Endothelial cell of umbilical vein (primary cell): ENCODE measurements around the gene CD84. TPM values are rescaled to one million over a fixed set of nuclear protein-coding genes. Genes with fewer than 3 reads are reported as not detected.

Experiments used
- BruUV-seq: library from RNA; stranded (reverse); fragments of 400-500 nt; replicated peaks from 2 replicates; lab custom pipeline; 2021; lab: Mats Ljungman, UMichigan
- CTCF ChIA-PET: fragments of 300-600, 350-600 bp; sonication (Branson Sonifier 250); formaldehyde crosslinking; loops from one replicate; lab custom pipeline; 2021; ENCODE audit warnings: antibody characterized with exemption, inconsistent platforms; lab: Charles Lee
- POLR2A ChIA-PET: fragments of 300-600, 350-600 bp; sonication (Branson Sonifier 250); formaldehyde crosslinking; loops from one replicate; lab custom pipeline; 2021; ENCODE audit warnings: antibody characterized with exemption, inconsistent platforms; lab: Charles Lee
- DNase-seq: peaks from one replicate; pipeline ENCODE4 v3.0.0-alpha.2; 2011; ENCODE audit warnings: low read depth, low spot score
- FAIRE-seq: peaks from 2 replicates; lab custom pipeline; 2011; peaks lifted over from hg19 to GRCh38; lab: Jason Lieb, UNC
- H2AFZ ChIP-seq: 2 replicates; pipeline ENCODE4 v1.6.0; 2012; ENCODE audit warnings: low read depth, low read length, control low read depth, inconsistent platforms
- H3K27ac ChIP-seq: 2 replicates; pipeline ENCODE4 v1.5.1; 2011; ENCODE audit warnings: low read depth, mild to moderate bottlenecking, control low read depth, low read length, moderate library complexity; ENCODE audit not compliant: insufficient read depth
- H3K27me3 ChIP-seq, 2 experiments: 2 replicates each; pipeline versions ENCODE4 v1.6.0 to v1.6.1; 2011; ENCODE audit warnings: low read length in 2 of 2, mixed read lengths in 1 of 2; ENCODE audit not compliant: control insufficient read depth in 2 of 2, insufficient read depth in 2 of 2
- H3K36me3 ChIP-seq, 2 experiments: 2 replicates in 1 of 2; 3 replicates in 1 of 2; pipeline ENCODE4 v1.5.1; 2011; ENCODE audit warnings: low read length in 2 of 2, mild to moderate bottlenecking in 1 of 2, moderate library complexity in 1 of 2; ENCODE audit not compliant: control insufficient read depth in 2 of 2, insufficient read depth in 2 of 2; ENCODE audit errors: extremely low read depth in 1 of 2
- H3K4me1 ChIP-seq: 3 replicates; pipeline ENCODE4 v1.5.1; 2011; ENCODE audit warnings: mild to moderate bottlenecking, low read length; ENCODE audit not compliant: control insufficient read depth, insufficient read depth; ENCODE audit errors: extremely low read depth
- H3K4me2 ChIP-seq: 2 replicates; pipeline ENCODE4 v1.6.1; 2011; ENCODE audit warnings: low read length, control low read depth, mixed read lengths; ENCODE audit not compliant: insufficient read depth
- H3K4me3 ChIP-seq, 3 experiments: fragments of 200-600 bp in 1 of 3; sonication (generic), shearing (Covaris generic) in 1 of 3; replicated peaks in 1 of 3; 2 replicates each; pipeline ENCODE4 v1.5.1; 2011 to 2016; ENCODE audit warnings: control low read depth in 3 of 3, low read length in 3 of 3, mild to moderate bottlenecking in 2 of 3, inconsistent platforms in 1 of 3, low read depth in 1 of 3, moderate library complexity in 1 of 3; ENCODE audit not compliant: insufficient read depth in 1 of 3
- H3K79me2 ChIP-seq: 2 replicates; pipeline ENCODE4 v1.6.0; 2012; ENCODE audit warnings: low read length, inconsistent platforms; ENCODE audit not compliant: control insufficient read depth, insufficient read depth
- H3K9ac ChIP-seq: replicated peaks from 2 replicates; pipeline ENCODE3; 2011; ENCODE audit warnings: low read length, control low read depth; ENCODE audit not compliant: insufficient read depth; ENCODE audit errors: extremely low read depth
- H3K9me1 ChIP-seq: replicated peaks from 3 replicates; pipeline ENCODE4 v1.6.0; 2011; ENCODE audit warnings: mild to moderate bottlenecking, low read length; ENCODE audit not compliant: control insufficient read depth, insufficient read depth; ENCODE audit errors: extremely low read depth
- H3K9me3 ChIP-seq: replicated peaks from 2 replicates; pipeline ENCODE4 v1.5.1; 2012; ENCODE audit warnings: low read length, inconsistent platforms; ENCODE audit not compliant: control insufficient read depth, insufficient read depth
- H4K20me1 ChIP-seq: replicated peaks from 2 replicates; pipeline ENCODE3; 2011; ENCODE audit warnings: mild to moderate bottlenecking, low read length; ENCODE audit not compliant: control insufficient read depth, insufficient read depth; ENCODE audit errors: extremely low read depth
- CTCF ChIP-seq, 2 donors: IDR thresholded peaks; 1 replicate in 1 of 2; 2 replicates in 1 of 2; pipeline ENCODE4 v1.5.1; 2011; ENCODE audit warnings: low read length in 2 of 2, mild to moderate bottlenecking in 2 of 2, moderate library complexity in 2 of 2, control low read depth in 1 of 2, inconsistent platforms in 1 of 2, low read depth in 1 of 2; ENCODE audit not compliant: insufficient read depth in 1 of 2; ENCODE audit errors: extremely low read depth in 1 of 2
- EZH2 ChIP-seq: IDR thresholded peaks from 2 replicates; pipeline ENCODE4 v1.6.1; 2012; ENCODE audit warnings: borderline replicate concordance, low read depth, mild to moderate bottlenecking, moderate library complexity, low read length, inconsistent platforms; ENCODE audit not compliant: severe bottlenecking
- FOS ChIP-seq: IDR thresholded peaks from 2 replicates; pipeline ENCODE4 v1.6.1; 2011; ENCODE audit warnings: mild to moderate bottlenecking, low read length, moderate library complexity, borderline replicate concordance; ENCODE audit not compliant: insufficient read depth
- GATA2 ChIP-seq: IDR thresholded peaks from 2 replicates; pipeline ENCODE4 v1.7.0; 2011; ENCODE audit warnings: low read depth, mild to moderate bottlenecking, moderate library complexity, mixed read lengths, low read length; ENCODE audit not compliant: insufficient read length, insufficient read depth
- JUN ChIP-seq: IDR thresholded peaks from 2 replicates; pipeline ENCODE4 v1.6.1; 2011; ENCODE audit warnings: borderline replicate concordance, low read depth; ENCODE audit not compliant: insufficient read length, insufficient read depth
- MYC ChIP-seq: IDR thresholded peaks from one replicate; pipeline ENCODE4 v1.6.1; 2011; ENCODE audit warnings: mild to moderate bottlenecking, low read depth, low read length
- POLR2A ChIP-seq: IDR thresholded peaks from 2 replicates; pipeline ENCODE4 v1.6.1; 2012; ENCODE audit warnings: low read depth, mild to moderate bottlenecking, control low read depth, low read length
- POLR2AphosphoS5 ChIP-seq: IDR thresholded peaks from 2 replicates; pipeline ENCODE4 v1.6.1; 2012; ENCODE audit warnings: low read depth, mild to moderate bottlenecking, control low read depth, low read length, moderate library complexity; ENCODE audit not compliant: insufficient read depth
- dilution Hi-C: fragments of 300-500 bp; cut with MboI; formaldehyde crosslinking; loops from one replicate; pipeline ENCODE4 v1.15.0; 2019; ENCODE audit warnings: low sequenced_read_pairs; ENCODE audit not compliant: extremely low pct_ligation_motif_present
- intact Hi-C: fragments of 100-400 bp; cut with micrococcal nuclease; formaldehyde crosslinking; loops from one replicate; pipeline ENCODE4 v1.10.0; 2022
- polyA plus RNA-seq, 4 experiments: library from polyadenylated mRNA; depleted of rRNA in 3 of 4; stranded (reverse) in 3 of 4; unstranded in 1 of 4; fragments of >200 nt; gene quantifications; 2 replicates each; pipeline versions ENCODE4 v1.2.1 to v1.2.3, GENCODE V29; 2011 to 2012; ENCODE audit warnings: missing spikeins in 1 of 4
- total RNA-seq: library from RNA; stranded (reverse); gene quantifications from 2 replicates; pipeline ENCODE4 v1.2.3, GENCODE V29; 2021
- TF ChIP-seq, protein P1 (sequence below): IDR thresholded peaks from 2 replicates; pipeline ENCODE4 v1.6.1; 2011; ENCODE audit not compliant: insufficient read depth, insufficient read length

CD84 gene
- total and polyA plus RNA-seq, 2 donors (not counting 3 experiments of a cell fraction or from before 2014, with no cell fraction given) = not detected

DNA sequence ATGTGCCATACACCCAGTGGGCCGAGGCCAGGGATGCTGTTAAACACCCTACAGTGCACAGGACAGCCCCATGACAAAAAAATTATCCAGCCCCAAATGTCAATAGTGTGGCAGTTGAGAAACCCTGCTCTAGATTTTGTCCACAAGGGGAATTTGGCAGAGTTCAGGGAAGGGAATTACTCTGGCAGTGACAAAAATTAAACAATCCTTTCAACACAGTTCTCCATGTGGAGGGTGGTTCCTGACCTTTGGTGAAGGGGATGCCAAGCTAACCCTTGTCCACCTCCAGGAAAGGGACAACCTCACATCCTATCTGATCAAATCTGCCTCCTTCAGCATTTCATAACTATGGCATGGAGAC lies 28.4 kb upstream of the CD84 start:
- H3K36me3 ChIP-seq = no peaks in the 10 kb centered on the region
- H4K20me1 ChIP-seq = no peaks in the 10 kb centered on the region
- no peaks in the 10 kb centered on the region for H3K9me1 ChIP-seq
- TF ChIP-seq POLR2AphosphoS5 (no peak), FOS (no peak), JUN (no peak), EZH2 (no peak), POLR2A (no peak), GATA2 (no peak), CTCF (IDR thresholded peaks at IDR 0.05; ENCODE audit: extremely low read depth in 1 of 2, insufficient read depth in 1 of 2, low read depth in 1 of 2, low read length in 2 of 2) (no peak), MYC (no peak)
- TF ChIP-seq, protein P1, sequence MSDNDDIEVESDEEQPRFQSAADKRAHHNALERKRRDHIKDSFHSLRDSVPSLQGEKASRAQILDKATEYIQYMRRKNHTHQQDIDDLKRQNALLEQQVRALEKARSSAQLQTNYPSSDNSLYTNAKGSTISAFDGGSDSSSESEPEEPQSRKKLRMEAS = no peak
- no peaks in the 10 kb centered on the region for H3K4me1 ChIP-seq
- H3K79me2 ChIP-seq = no peaks in the 10 kb centered on the region
- DNase-seq (no peak), FAIRE-seq (no peak)
- CTCF ChIA-PET = interaction anchor here (0.6 to 4.1 kb wide), 8 partner anchors 16 to 520 kb away, joined by 3 to 37 read pairs (median 3); no protein-coding TSS in a partner anchor
- no peak overlapping the region for H3K4me3 ChIP-seq
- H3K4me2 ChIP-seq = no peak overlapping the region
- intact Hi-C loops = loop anchor here (1.0 to 10.0 kb wide), 3 partner anchors 63 to 503 kb away; no protein-coding TSS in a partner anchor
- no TSS peak for BruUV-seq
- dilution Hi-C loops = no loop called here
- H2AFZ ChIP-seq = no peak overlapping the region
- no peaks in the 10 kb centered on the region for H3K9me3 ChIP-seq
- POLR2A ChIA-PET = no interaction called here
- no peak overlapping the region for H3K9ac ChIP-seq
- H3K27me3 ChIP-seq = peaks cover 18 to 20% of the 10 kb centered on the region in 2 experiments
- no peak overlapping the region for H3K27ac ChIP-seq
